Occipital lobe (tissue), 3 donors: ENCODE data around the gene RXYLT1. TPM values are rescaled to one million over a fixed set of nuclear protein-coding genes. Genes with fewer than 3 reads are reported as not detected.

Experiments used
- DNase-seq: peaks from one replicate; lab custom pipeline; 2025; lab: John Stamatoyannopoulos, UW
- small RNA-seq: library from RNA; depleted of rRNA; stranded (forward); fragments of <200 nt; gene quantifications from one replicate; pipeline ENCODE3, GENCODE V24; 2014
- total RNA-seq: library from RNA; depleted of rRNA; stranded (reverse); fragments of >200 nt; gene quantifications from one replicate; pipeline ENCODE4 v1.2.3, GENCODE V29; 2014

The RXYLT1 gene
- total RNA-seq, 1 donor from 2014 or later, result 13.9 TPM

DNA sequence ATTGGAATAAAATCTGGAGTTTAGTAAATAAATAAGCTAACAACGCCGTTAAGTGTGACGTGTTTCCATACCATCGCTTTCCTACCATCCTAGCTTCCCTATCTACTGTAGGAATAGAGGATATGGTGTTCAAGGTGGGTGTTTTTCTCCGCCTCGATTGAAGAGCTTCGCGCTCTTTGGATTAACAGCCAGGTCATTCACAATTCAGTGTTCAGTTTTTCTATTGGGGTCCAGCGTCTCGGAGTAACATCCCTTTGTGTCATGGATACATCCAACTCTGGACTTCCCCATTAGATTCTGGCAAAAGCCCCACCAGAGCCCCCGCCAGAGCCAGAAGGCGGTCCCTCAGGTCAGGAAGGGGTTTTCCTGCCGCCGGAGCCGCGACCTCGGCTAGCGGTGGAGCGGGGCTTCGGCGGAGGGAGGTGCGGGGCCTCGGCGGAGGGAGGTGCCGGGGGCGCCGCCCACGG is 63.6 kb downstream of the RXYLT1 start:
- DNase-seq, result no peak

- DNase-seq, result peak; percentile 86
Observed at GRCh38 chr12:63843721-63844390, 64.1 kb downstream of the RXYLT1 start.

DNA sequence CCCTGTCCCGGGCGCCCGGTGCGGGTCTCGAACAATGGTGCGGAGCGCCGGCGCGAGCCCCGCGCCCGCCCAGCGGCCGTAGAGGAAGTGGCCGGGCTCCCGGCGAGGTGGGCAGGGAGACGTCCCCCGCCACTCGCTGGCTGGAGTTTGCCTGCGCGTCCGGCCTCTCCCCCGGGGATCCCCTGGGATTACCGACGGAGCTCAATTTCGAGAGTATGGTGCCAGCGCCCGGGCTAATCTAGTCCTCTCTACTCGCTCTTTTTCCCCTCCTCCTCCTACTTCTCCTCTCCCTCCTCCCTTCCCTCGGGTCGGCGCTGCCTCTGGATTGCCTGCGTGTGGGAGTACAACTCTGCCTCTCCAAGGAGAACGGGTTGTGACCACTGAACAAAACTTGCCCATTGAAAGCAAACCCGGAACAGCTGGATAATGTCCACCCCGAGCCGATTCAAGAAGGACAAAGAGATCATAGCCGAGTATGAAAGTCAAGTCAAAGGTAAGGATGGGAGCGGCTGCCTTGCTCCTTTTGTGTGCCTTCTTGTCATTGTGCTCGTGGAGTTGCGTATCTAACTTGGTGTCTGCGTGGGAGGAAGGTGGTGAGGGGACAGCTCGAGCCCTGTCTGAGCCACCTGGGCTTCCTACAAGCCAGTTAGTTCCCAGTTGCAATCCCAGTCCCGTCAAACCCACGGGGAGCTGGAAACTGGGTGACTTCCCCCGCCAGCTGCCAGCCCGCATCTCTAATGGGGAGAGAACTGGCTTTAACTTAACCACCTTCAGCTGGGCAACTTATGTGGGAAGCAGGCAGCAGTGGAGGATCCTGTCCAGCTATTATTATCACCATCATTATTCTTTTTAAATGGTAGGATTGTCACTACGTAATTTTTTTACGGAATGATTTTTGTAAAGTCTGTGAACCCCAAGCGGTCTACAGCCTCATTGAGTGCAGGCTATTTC is 65.0 kb downstream of the RXYLT1 start, which contains the start of gene SRGAP1:
TSS of gene SRGAP1 (plus strand) at position 310 of the 951 bp plus-strand sequence. CDS start at position 427, 117 bp downstream.
- peak; percentile 17 for DNase-seq

DNA sequence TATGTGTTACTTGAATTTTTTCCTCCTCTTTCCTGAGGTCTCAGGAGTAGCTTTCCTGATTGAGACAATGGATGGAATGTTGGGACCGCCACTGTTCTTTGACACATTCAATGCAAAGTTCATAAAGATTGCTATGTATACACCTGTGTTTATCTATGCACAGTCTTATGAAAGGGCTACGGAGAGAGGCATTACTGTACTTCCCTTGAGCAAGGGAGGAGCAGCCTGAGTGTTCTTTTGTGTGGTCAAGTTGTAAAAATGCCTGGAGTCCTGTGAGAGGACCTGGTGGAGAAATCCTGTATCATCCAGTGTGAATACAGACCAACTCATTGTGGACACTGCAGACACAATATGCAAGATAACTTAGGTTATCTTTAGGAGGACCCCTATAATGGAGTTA is 66.0 kb downstream of the RXYLT1 start:
- no peak for DNase-seq

- DNase-seq, result no peak
Observed at GRCh38 chr12:63846238-63846967, 66.7 kb downstream of the RXYLT1 start.

- DNase-seq, result no peak
Observed at GRCh38 chr12:63848450-63848849, 68.7 kb downstream of the RXYLT1 start.

GRCh38 chr12:63849106-63849620 is 69.5 kb downstream of the RXYLT1 start:
- DNase-seq, result no peak

- DNase-seq, result no peak
Observed at GRCh38 chr12:63849641-63850040, 69.9 kb downstream of the RXYLT1 start.

DNA sequence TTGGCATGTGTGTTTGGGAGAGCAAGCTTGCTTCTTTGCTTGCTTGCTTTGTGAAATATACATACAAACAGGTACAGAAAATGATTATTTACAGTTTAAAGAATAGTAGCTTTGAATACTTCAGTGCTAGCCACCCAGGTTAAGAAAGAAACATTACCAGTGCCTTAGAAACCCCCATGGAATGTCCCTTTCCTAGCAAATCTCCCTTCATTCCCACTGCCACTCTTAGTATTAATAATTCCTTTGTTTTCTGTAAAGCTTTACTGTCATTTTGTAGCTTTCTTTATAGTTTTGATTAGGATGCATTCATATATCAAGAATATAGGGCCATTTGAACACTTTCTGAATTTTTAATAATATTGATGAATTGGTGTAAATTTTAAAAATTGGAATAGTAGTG is 74.3 kb downstream of the RXYLT1 start:
- DNase-seq, result no peak

GRCh38 chr12:63855299-63855698 is 75.6 kb downstream of the RXYLT1 start:
- DNase-seq, result no peak

- no peak for DNase-seq
Observed at GRCh38 chr12:63857771-63858670, 78.3 kb downstream of the RXYLT1 start.

Small RNA genes within 50 kb of the gene (small RNA-seq; reads per million reads assigned to genes)
- not detected for gene AC084357.1

Other genes starting within 250 kb of the RXYLT1 start
- 38.4 TPM for gene DPY19L2, start 111.4 kb upstream of the RXYLT1 start, total RNA-seq
- gene SRGAP1, start 64.8 kb downstream of the RXYLT1 start, total RNA-seq, result 40.7 TPM